Measurements from ENCODE around the gene REV3L. TPM values are rescaled to one million over a fixed set of nuclear protein-coding genes. Genes with fewer than 3 reads are reported as not detected.
A peak's percentile ranks its signal among the peaks of the same experiment; 100 is the strongest.

The REV3L gene
- total RNA-seq, 1 donor from 2014 or later = 26.4 TPM

GRCh38 chr6:111367393-111368088, 115.5 kb downstream of the REV3L start:
- Mint-ChIP-seq H3K27me3 (ENCODE audit: unreplicated experiment) (no peaks in the 10 kb centered on the region), H3K27ac (ENCODE audit: unreplicated experiment) (no peak overlapping the region), H3K9me3 (ENCODE audit: unreplicated experiment) (no peaks in the 10 kb centered on the region), H3K4me3 (ENCODE audit: unreplicated experiment) (no peak overlapping the region), H3K36me3 (ENCODE audit: unreplicated experiment) (peaks cover 31% of the 10 kb centered on the region), H3K4me1 (ENCODE audit: unreplicated experiment) (no peaks in the 10 kb centered on the region)
- no peak for TF ChIP-seq CTCF (IDR thresholded peaks at IDR 0.05)
- no peak for DNase-seq (ENCODE audit: extremely low spot score, unreplicated experiment)

GRCh38 chr6:111361648-111362047, 121.4 kb downstream of the REV3L start:
- Mint-ChIP-seq H3K9me3 (ENCODE audit: unreplicated experiment) (no peaks in the 10 kb centered on the region), H3K4me3 (ENCODE audit: unreplicated experiment) (no peak overlapping the region), H3K36me3 (ENCODE audit: unreplicated experiment) (peaks cover 14% of the 10 kb centered on the region), H3K27me3 (ENCODE audit: unreplicated experiment) (no peaks in the 10 kb centered on the region), H3K4me1 (ENCODE audit: unreplicated experiment) (peaks cover 5% of the 10 kb centered on the region), H3K27ac (ENCODE audit: unreplicated experiment) (no peak overlapping the region)
- peak; percentile 60 for TF ChIP-seq CTCF (IDR thresholded peaks at IDR 0.05)
- no peak for DNase-seq (ENCODE audit: extremely low spot score, unreplicated experiment)

GRCh38 chr6:111358454-111358853, 124.6 kb downstream of the REV3L start:
- Mint-ChIP-seq H3K27me3 (ENCODE audit: unreplicated experiment) (no peaks in the 10 kb centered on the region), H3K27ac (ENCODE audit: unreplicated experiment) (no peak overlapping the region)
- no peak for DNase-seq (ENCODE audit: extremely low spot score, unreplicated experiment)

GRCh38 chr6:111357705-111358104, 125.3 kb downstream of the REV3L start:
- H3K27me3 Mint-ChIP-seq (ENCODE audit: unreplicated experiment) = no peaks in the 10 kb centered on the region
- H3K4me1 Mint-ChIP-seq (ENCODE audit: unreplicated experiment) = peaks cover 9% of the 10 kb centered on the region
- H3K9me3 Mint-ChIP-seq (ENCODE audit: unreplicated experiment) = no peaks in the 10 kb centered on the region
- DNase-seq (ENCODE audit: extremely low spot score, unreplicated experiment) = no peak
- H3K36me3 Mint-ChIP-seq (ENCODE audit: unreplicated experiment) = peaks cover 21% of the 10 kb centered on the region
- TF ChIP-seq CTCF (IDR thresholded peaks at IDR 0.05) = no peak
- H3K4me3 Mint-ChIP-seq (ENCODE audit: unreplicated experiment) = no peak overlapping the region
- no peak overlapping the region for H3K27ac Mint-ChIP-seq (ENCODE audit: unreplicated experiment)

More at GRCh38 chr6:111358454-111358853, 124.6 kb downstream of the REV3L start:
- H3K36me3 Mint-ChIP-seq (ENCODE audit: unreplicated experiment) = peaks cover 23% of the 10 kb centered on the region
- peaks cover 9% of the 10 kb centered on the region for H3K4me1 Mint-ChIP-seq (ENCODE audit: unreplicated experiment)
- no peaks in the 10 kb centered on the region for H3K9me3 Mint-ChIP-seq (ENCODE audit: unreplicated experiment)
- H3K4me3 Mint-ChIP-seq (ENCODE audit: unreplicated experiment) = no peak overlapping the region
- TF ChIP-seq CTCF (IDR thresholded peaks at IDR 0.05) = no peak

GRCh38 chr6:111356551-111356950, 126.5 kb downstream of the REV3L start:
- Mint-ChIP-seq H3K4me1 (ENCODE audit: unreplicated experiment) (peaks cover 9% of the 10 kb centered on the region), H3K36me3 (ENCODE audit: unreplicated experiment) (peaks cover 26% of the 10 kb centered on the region), H3K27ac (ENCODE audit: unreplicated experiment) (peak overlapping the region; percentile 19), H3K4me3 (ENCODE audit: unreplicated experiment) (no peak overlapping the region), H3K9me3 (ENCODE audit: unreplicated experiment) (no peaks in the 10 kb centered on the region), H3K27me3 (ENCODE audit: unreplicated experiment) (no peaks in the 10 kb centered on the region)
- no peak for TF ChIP-seq CTCF (IDR thresholded peaks at IDR 0.05)
- DNase-seq (ENCODE audit: extremely low spot score, unreplicated experiment) = no peak

Data from osteocyte (in vitro differentiated cells).